Mammary epithelial cell (primary cell): ENCODE measurements around the gene DECR2.

ENCODE experiments used
- CTCF ChIP-seq, 2 donors: IDR thresholded peaks in 1 of 2; conservative IDR thresholded peaks in 1 of 2; 2 replicates each; pipeline ENCODE4 v1.5.1; 2011 to 2012; ENCODE audit warnings: inconsistent platforms in 2 of 2, low read length in 2 of 2, mild to moderate bottlenecking in 2 of 2, control low read depth in 1 of 2, low read depth in 1 of 2; ENCODE audit not compliant: insufficient read depth in 1 of 2; ENCODE audit errors: extremely low read depth in 1 of 2
- EZH2 ChIP-seq: IDR thresholded peaks from 2 replicates; pipeline ENCODE4 v1.6.1; 2012; ENCODE audit warnings: low read length, inconsistent platforms, borderline replicate concordance

GRCh38 chr16:414395-415169 lies 12.9 kb downstream of the DECR2 start:
- TF ChIP-seq CTCF (conservative IDR thresholded peaks at IDR 0.05 in 1 of 2, IDR thresholded peaks at IDR 0.05 in 1 of 2; ENCODE audit: extremely low read depth in 1 of 2, insufficient read depth in 1 of 2, low read depth in 1 of 2, low read length in 2 of 2) = no peak
- TF ChIP-seq EZH2 = no peak
